T47D (cell line): ENCODE measurements around the gene STOM.

Source experiments
- DNase-seq, 2 experiments: peaks; one replicate each; pipeline versions ENCODE4 v3.0.0 to v3.0.0-alpha.2; 2011 to 2012; ENCODE audit warnings: low read depth in 1 of 2, low spot score in 1 of 2
- JUND ChIP-seq: IDR thresholded peaks from 2 replicates; pipeline ENCODE4 v1.6.1; 2012; ENCODE audit warnings: low read depth
- in situ Hi-C: cut with HindIII; loops from 2 replicates; pipeline ENCODE4 v1.10.0; 2016; ENCODE audit warnings: low sequenced_read_pairs, low pct_unique_long_range_greater_than_20kb

STOM gene

GRCh38 chr9:121366611-121367192 is 3.3 kb downstream of the STOM start:
- no peak for DNase-seq
- in situ Hi-C loops, result no loop called here
- TF ChIP-seq JUND, result no peak

GRCh38 chr9:121365564-121365963 is 4.5 kb downstream of the STOM start:
- DNase-seq, result no peak
- in situ Hi-C loops, result no loop called here
- no peak for TF ChIP-seq JUND

GRCh38 chr9:121364886-121365285 is 5.2 kb downstream of the STOM start:
- no peak for DNase-seq
- TF ChIP-seq JUND, result no peak
- in situ Hi-C loops, result no loop called here

- in situ Hi-C loops, result no loop called here
- no peak for TF ChIP-seq JUND
- no peak for DNase-seq
Measured at GRCh38 chr9:121364077-121364476, 6.0 kb downstream of the STOM start.

GRCh38 chr9:121363622-121363961 is 6.5 kb downstream of the STOM start:
- in situ Hi-C loops, result no loop called here
- DNase-seq, result no peak
- no peak for TF ChIP-seq JUND

GRCh38 chr9:121362813-121363621 is 7.0 kb downstream of the STOM start:
- in situ Hi-C loops, result no loop called here
- no peak for DNase-seq
- TF ChIP-seq JUND, result no peak

- no peak for TF ChIP-seq JUND
- in situ Hi-C loops, result no loop called here
- no peak for DNase-seq
Measured at GRCh38 chr9:121360601-121361374, 9.3 kb downstream of the STOM start.

- no peak for TF ChIP-seq JUND
- in situ Hi-C loops, result no loop called here
- DNase-seq, result no peak
Measured at GRCh38 chr9:121359351-121360294, 10.4 kb downstream of the STOM start.

- in situ Hi-C loops, result no loop called here
- DNase-seq, result no peak
- TF ChIP-seq JUND, result no peak
Measured at GRCh38 chr9:121358751-121359150, 11.3 kb downstream of the STOM start.

GRCh38 chr9:121357011-121357410 is 13.0 kb downstream of the STOM start:
- TF ChIP-seq JUND, result no peak
- no peak for DNase-seq
- in situ Hi-C loops, result no loop called here

GRCh38 chr9:121354762-121355161 is 15.3 kb downstream of the STOM start:
- no peak for TF ChIP-seq JUND
- DNase-seq, result no peak
- in situ Hi-C loops, result no loop called here

- in situ Hi-C loops, result no loop called here
- no peak for DNase-seq
- no peak for TF ChIP-seq JUND
Measured at GRCh38 chr9:121354141-121354540, 15.9 kb downstream of the STOM start.
